HCT116 (cell line): Measurements from ENCODE around the gene TPRG1. TPM values are rescaled to one million over a fixed set of nuclear protein-coding genes. Genes with fewer than 3 reads are reported as not detected.

Experiments used
- ATAC-seq: fragments of 200-7000 bp; cut with Tn5 transposase; 2 replicates; pipeline ENCODE4 v1.9.1; 2020; ENCODE audit warnings: mild to moderate bottlenecking, moderate library complexity
- BruUV-seq: library from RNA; stranded (reverse); fragments of 400-500 nt; replicated peaks from 2 replicates; lab custom pipeline; 2021; lab: Mats Ljungman, UMichigan
- CTCF ChIA-PET: fragments of 300-600 bp; sonication (Branson Sonifier 250); formaldehyde crosslinking; loops from one replicate; lab custom pipeline; 2021; ENCODE audit warnings: antibody characterized with exemption; lab: Charles Lee
- POLR2A ChIA-PET: fragments of 300-600, 350-600 bp; sonication (Branson Sonifier 250); formaldehyde crosslinking; loops from one replicate; lab custom pipeline; 2021; ENCODE audit warnings: antibody characterized with exemption; lab: Charles Lee
- RAD21 ChIA-PET, 2 experiments: fragments of 300-600 bp; sonication (Branson Sonifier 250); formaldehyde crosslinking; loops; one replicate each; lab custom pipeline; 2023; ENCODE audit warnings: low total read pairs in 2 of 2; ENCODE audit not compliant: uncharacterized antibody in 2 of 2, unreplicated experiment in 2 of 2, low non-redundant PET in 1 of 2; lab: Charles Lee
- DNase-seq: peaks from one replicate; pipeline ENCODE4 v3.0.0-alpha.2; 2010; ENCODE audit warnings: low read depth, low spot score
- H2AFZ ChIP-seq: fragments of 200-600 bp; shearing (Covaris generic), sonication (generic); 2 replicates; pipeline ENCODE4 v1.6.1; 2017; ENCODE audit warnings: low read depth, mixed run types, mixed read lengths, antibody characterized with exemption, low read length; ENCODE audit not compliant: poor library complexity, severe bottlenecking
- H3K27ac ChIP-seq: 2 replicates; pipeline ENCODE4 v1.5.1; 2012; ENCODE audit warnings: low read depth, low read length
- H3K27me3 ChIP-seq: fragments of 200-600 bp; sonication (generic); 2 replicates; pipeline ENCODE4 v1.6.1; 2016; ENCODE audit warnings: mixed run types, low read length, mixed read lengths; ENCODE audit not compliant: insufficient read depth
- H3K36me3 ChIP-seq, 2 experiments: fragments of 200-500 bp in 1 of 2; fragments of 200-600 bp in 1 of 2; sonication (Bioruptor generic) in 1 of 2; sonication (generic) in 1 of 2; 2 replicates each; pipeline versions ENCODE4 v1.5.1 to v1.6.1; 2014 to 2016; ENCODE audit warnings: low read length in 2 of 2, inconsistent platforms in 1 of 2, mixed read lengths in 1 of 2, mixed run types in 1 of 2; ENCODE audit not compliant: insufficient read depth in 2 of 2, control insufficient read depth in 1 of 2
- H3K4me1 ChIP-seq, 2 experiments: fragments of 200-600 bp in 1 of 2; sonication (generic) in 1 of 2; 2 replicates each; pipeline versions ENCODE4 v1.5.1 to v1.6.1; 2012 to 2017; ENCODE audit warnings: low read length in 2 of 2, inconsistent platforms in 1 of 2, mild to moderate bottlenecking in 1 of 2, mixed read lengths in 1 of 2, mixed run types in 1 of 2, moderate library complexity in 1 of 2; ENCODE audit not compliant: insufficient read depth in 2 of 2, control insufficient read depth in 1 of 2
- H3K4me2 ChIP-seq: fragments of 200-600 bp; sonication (generic); 2 replicates; pipeline ENCODE4 v1.6.1; 2017; ENCODE audit warnings: mixed run types, low read length, mixed read lengths
- H3K4me3 ChIP-seq, 2 experiments: fragments of 200-600 bp in 1 of 2; sonication (generic) in 1 of 2; replicated peaks in 1 of 2; 2 replicates each; pipeline ENCODE4 v1.5.1; 2011 to 2016; ENCODE audit warnings: low read length in 2 of 2, control low read depth in 1 of 2, low read depth in 1 of 2, mild to moderate bottlenecking in 1 of 2, mixed read lengths in 1 of 2, mixed run types in 1 of 2
- H3K79me2 ChIP-seq: fragments of 200-600 bp; sonication (generic); 2 replicates; pipeline ENCODE4 v1.6.1; 2017; ENCODE audit warnings: mild to moderate bottlenecking, mixed run types, low read length, moderate library complexity, mixed read lengths; ENCODE audit not compliant: insufficient read depth
- H3K9ac ChIP-seq: fragments of 200-600 bp; sonication (generic); 2 replicates; pipeline ENCODE4 v1.6.1; 2016; ENCODE audit warnings: low read length, mixed read lengths
- H3K9me2 ChIP-seq: fragments of 200-600 bp; sonication (generic), shearing (Covaris generic); 2 replicates; pipeline ENCODE4 v1.6.1; 2017; ENCODE audit warnings: mixed run types, mild to moderate bottlenecking, moderate library complexity; ENCODE audit not compliant: insufficient read depth
- H3K9me3 ChIP-seq, 2 experiments: fragments of 200-500 bp in 1 of 2; fragments of 200-600 bp in 1 of 2; sonication (Bioruptor generic) in 1 of 2; sonication (generic) in 1 of 2; 2 replicates each; pipeline ENCODE4 v1.6.1; 2014 to 2017; ENCODE audit warnings: low read length in 2 of 2, mixed read lengths in 2 of 2, inconsistent platforms in 1 of 2, low read depth in 1 of 2, mild to moderate bottlenecking in 1 of 2, mixed run types in 1 of 2, moderate library complexity in 1 of 2; ENCODE audit not compliant: control insufficient read depth in 1 of 2, insufficient read depth in 1 of 2
- H4K20me1 ChIP-seq: fragments of 200-600 bp; sonication (generic), shearing (Covaris generic); 2 replicates; pipeline ENCODE4 v1.6.1; 2017; ENCODE audit warnings: mixed run types, mild to moderate bottlenecking, moderate library complexity; ENCODE audit not compliant: insufficient read depth
- ATF3 ChIP-seq: IDR thresholded peaks from 2 replicates; pipeline ENCODE4 v1.6.1; 2012
- CBX3 ChIP-seq: IDR thresholded peaks from 2 replicates; pipeline ENCODE4 v1.6.1; 2012; ENCODE audit warnings: low read depth
- CTCF ChIP-seq, 3 experiments: fragments of 200-600 bp in 1 of 3; sonication (generic) in 1 of 3; IDR thresholded peaks in 2 of 3; conservative IDR thresholded peaks in 1 of 3; 2 replicates each; pipeline ENCODE4 v1.5.1; 2012 to 2017; ENCODE audit warnings: low read depth in 2 of 3, low read length in 2 of 3, antibody characterized with exemption in 1 of 3, borderline replicate concordance in 1 of 3, control low read depth in 1 of 3, mild to moderate bottlenecking in 1 of 3, mixed read lengths in 1 of 3, mixed run types in 1 of 3, moderate library complexity in 1 of 3; ENCODE audit not compliant: insufficient read depth in 1 of 3
- RAD21 ChIP-seq: IDR thresholded peaks from 2 replicates; pipeline ENCODE4 v1.6.1; 2012; ENCODE audit warnings: low read depth, mild to moderate bottlenecking
- intact Hi-C: fragments of 100-400 bp; cut with micrococcal nuclease; formaldehyde crosslinking; loops from 2 replicates; pipeline ENCODE4 v1.10.0; 2022
- total RNA-seq: library from RNA; stranded (reverse); gene quantifications from one replicate; pipeline ENCODE4 v1.2.1, GENCODE V29; 2021; ENCODE audit not compliant: unreplicated experiment

TPRG1 gene
- total RNA-seq, 1 experiment from 2014 or later: 2.8 TPM

- ATAC-seq (peak; percentile 90), DNase-seq (peak; percentile 73)
- Histone ChIP-seq H2AFZ (no peak overlapping the region), H3K79me2 (no peaks in the 10 kb centered on the region), H4K20me1 (no peaks in the 10 kb centered on the region), H3K9me2 (no peaks in the 10 kb centered on the region), H3K4me2 (no peak overlapping the region), H3K9ac (no peak overlapping the region), H3K9me3 (no peaks in the 10 kb centered on the region), H3K27me3 (no peaks in the 10 kb centered on the region; the same call in 1 of the 2 replicates), H3K27ac (no peak overlapping the region), H3K4me3 (no peak overlapping the region), H3K4me1 (peaks cover 0 to 9% of the 10 kb centered on the region in 2 experiments; a peak in 3 of 4 replicates), H3K36me3 (no peaks in the 10 kb centered on the region)
- intact Hi-C loops: loop anchor here (1.0 to 5.0 kb wide), 3 partner anchors 37 to 678 kb away; no protein-coding TSS in a partner anchor
- BruUV-seq: no TSS peak
- ChIA-PET CTCF (interaction anchor here (1.9 to 3.7 kb wide), 3 partner anchors 36 to 677 kb away, joined by 6 to 26 read pairs (median 10); no protein-coding TSS in a partner anchor), RAD21 (interaction anchor here in 1 of 2 experiments (0.6 kb wide), 1 partner anchor 31 kb away, joined by 3 read pairs; no protein-coding TSS in a partner anchor), POLR2A (no interaction called here)
- TF ChIP-seq CTCF (IDR thresholded peaks at IDR 0.05 in 2 of 3, conservative IDR thresholded peaks at IDR 0.05 in 1 of 3; ENCODE audit: borderline replicate concordance in 1 of 3, insufficient read depth in 1 of 3, low read depth in 2 of 3, low read length in 2 of 3) (peak; percentile 82 to 84 (median 83)), CBX3 (no peak), RAD21 (peak; percentile 96)
These were observed 98.6 kb downstream of the TPRG1 start for GRCh38 chr3:189270248-189270832.

GRCh38 chr3:189272500-189273119 lies 100.8 kb downstream of the TPRG1 start:
- Histone ChIP-seq H3K4me1 (peaks cover 8 to 17% of the 10 kb centered on the region in 2 experiments; a peak in 3 of 4 replicates), H3K27ac (no peak overlapping the region), H3K9me3 (no peaks in the 10 kb centered on the region), H2AFZ (no peak overlapping the region), H4K20me1 (no peaks in the 10 kb centered on the region), H3K27me3 (no peaks in the 10 kb centered on the region; the same call in 1 of the 2 replicates), H3K9ac (no peak overlapping the region), H3K4me3 (no peak overlapping the region), H3K36me3 (no peaks in the 10 kb centered on the region), H3K4me2 (no peak overlapping the region), H3K9me2 (no peaks in the 10 kb centered on the region), H3K79me2 (no peaks in the 10 kb centered on the region)
- BruUV-seq: no TSS peak
- TF ChIP-seq ATF3: no peak
- TF ChIP-seq CTCF (IDR thresholded peaks at IDR 0.05 in 2 of 3, conservative IDR thresholded peaks at IDR 0.05 in 1 of 3; ENCODE audit: borderline replicate concordance in 1 of 3, insufficient read depth in 1 of 3, low read depth in 2 of 3, low read length in 2 of 3): peak; percentile 55 to 79 (median 58); a peak in 5 of 6 replicates
- peak; percentile 78 for TF ChIP-seq RAD21
- ChIA-PET POLR2A (interaction anchor here (0.7 to 1.0 kb wide), 2 partner anchors 38 to 676 kb away, joined by 3 to 8 read pairs; no protein-coding TSS in a partner anchor), CTCF (interaction anchor here (0.6 to 3.4 kb wide), 24 partner anchors 9 to 740 kb away, joined by 3 to 92 read pairs (median 4); no protein-coding TSS in a partner anchor), RAD21 (interaction anchor here in 1 of 2 experiments (1.7 kb wide), 1 partner anchor 675 kb away, joined by 14 read pairs; no protein-coding TSS in a partner anchor)
- ATAC-seq: peak; percentile 67
- DNase-seq: no peak
- intact Hi-C loops: loop anchor here (5.0 kb wide), 1 partner anchor 380 kb away; no protein-coding TSS in a partner anchor
